ENCODE measurements around the gene L1TD1. TPM values are rescaled to one million over a fixed set of nuclear protein-coding genes. Genes with fewer than 3 reads are reported as not detected.

Gene L1TD1
- total and polyA plus RNA-seq, 2 of the 13 experiments (the other 11 are each of a cell fraction or from before 2014, with no cell fraction given), result not detected

GRCh38 chr1:62241371-62242131, 46.9 kb downstream of the L1TD1 start (continued):
- TF ChIP-seq CHD2 (IDR thresholded peaks at IDR 0.05; ENCODE audit: low read depth, low read length) (no peak), KLF16 (CRISPR knock-in tag; IDR thresholded peaks at IDR 0.05) (peak in 1 of 2 experiments; percentile 36; a peak in 1 of 4 replicates), HIC2 (CRISPR knock-in tag; IDR thresholded peaks at IDR 0.05; ENCODE audit: low read depth) (0 out of 2 replicates have a peak, but pooled peaks have one; percentile 14), RNF219 (CRISPR knock-in tag; IDR thresholded peaks at IDR 0.05) (no peak), SP1 (IDR thresholded peaks at IDR 0.05) (no peak), SP1 (CRISPR knock-in tag; IDR thresholded peaks at IDR 0.05) (0 out of 2 replicates have a peak, but pooled peaks have one; percentile 9), ZNF343 (CRISPR knock-in tag; IDR thresholded peaks at IDR 0.05) (no peak), CEBPG (CRISPR knock-in tag; IDR thresholded peaks at IDR 0.05) (0 out of 2 replicates have a peak, but pooled peaks have one; percentile 4), HNF1A (IDR thresholded peaks at IDR 0.05; ENCODE audit: low read depth) (no peak), HNF1A (CRISPR knock-in tag; IDR thresholded peaks at IDR 0.05; ENCODE audit: borderline replicate concordance) (peak; percentile 24; the same call in 1 of the 2 replicates), ZNF501 (CRISPR knock-in tag; IDR thresholded peaks at IDR 0.05) (no peak), CBX5 (CRISPR knock-in tag; IDR thresholded peaks at IDR 0.05; ENCODE audit: borderline replicate concordance) (no peak), HOXA7 (CRISPR knock-in tag; IDR thresholded peaks at IDR 0.05) (no peak), PAX8 (CRISPR knock-in tag; IDR thresholded peaks at IDR 0.05; ENCODE audit: borderline replicate concordance) (no peak), MED13 (CRISPR knock-in tag; IDR thresholded peaks at IDR 0.05) (peak; percentile 28; the same call in 1 of the 2 replicates), HNF4A (CRISPR knock-in tag; IDR thresholded peaks at IDR 0.05) (peak; percentile 85), ZSCAN31 (CRISPR knock-in tag; IDR thresholded peaks at IDR 0.05; ENCODE audit: low read depth) (peak; percentile 72), KDM5B (CRISPR knock-in tag; IDR thresholded peaks at IDR 0.05; ENCODE audit: borderline replicate concordance) (peak; percentile 37; the same call in 1 of the 2 replicates)
- TF ChIP-seq, protein P1, sequence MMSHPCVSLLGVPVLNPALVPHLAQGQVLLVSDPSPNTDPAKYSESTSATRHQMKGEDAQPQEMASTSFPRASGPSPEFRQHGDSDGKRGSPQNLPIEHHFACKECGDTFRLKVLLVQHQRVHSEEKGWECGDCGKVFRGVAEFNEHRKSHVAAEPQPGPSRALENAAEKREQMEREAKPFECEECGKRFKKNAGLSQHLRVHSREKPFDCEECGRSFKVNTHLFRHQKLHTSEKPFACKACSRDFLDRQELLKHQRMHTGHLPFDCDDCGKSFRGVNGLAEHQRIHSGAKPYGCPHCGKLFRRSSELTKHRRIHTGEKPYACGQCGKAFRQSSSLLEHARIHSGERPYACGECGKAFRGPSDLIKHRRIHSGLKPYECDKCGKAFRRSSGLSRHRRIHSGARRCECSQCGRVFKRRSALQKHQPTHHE (CRISPR knock-in tag; IDR thresholded peaks at IDR 0.05; ENCODE audit: borderline replicate concordance), result no peak
- TF ChIP-seq, protein P2, sequence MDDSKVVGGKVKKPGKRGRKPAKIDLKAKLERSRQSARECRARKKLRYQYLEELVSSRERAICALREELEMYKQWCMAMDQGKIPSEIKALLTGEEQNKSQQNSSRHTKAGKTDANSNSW (CRISPR knock-in tag; IDR thresholded peaks at IDR 0.05; ENCODE audit: borderline replicate concordance), result no peak
